Measurements from ENCODE around the gene SKOR1. TPM values are rescaled to one million over a fixed set of nuclear protein-coding genes. Genes with fewer than 3 reads are reported as not detected.

Gene SKOR1
- total RNA-seq, 1 experiment from 2014 or later: 0.81 TPM

DNA sequence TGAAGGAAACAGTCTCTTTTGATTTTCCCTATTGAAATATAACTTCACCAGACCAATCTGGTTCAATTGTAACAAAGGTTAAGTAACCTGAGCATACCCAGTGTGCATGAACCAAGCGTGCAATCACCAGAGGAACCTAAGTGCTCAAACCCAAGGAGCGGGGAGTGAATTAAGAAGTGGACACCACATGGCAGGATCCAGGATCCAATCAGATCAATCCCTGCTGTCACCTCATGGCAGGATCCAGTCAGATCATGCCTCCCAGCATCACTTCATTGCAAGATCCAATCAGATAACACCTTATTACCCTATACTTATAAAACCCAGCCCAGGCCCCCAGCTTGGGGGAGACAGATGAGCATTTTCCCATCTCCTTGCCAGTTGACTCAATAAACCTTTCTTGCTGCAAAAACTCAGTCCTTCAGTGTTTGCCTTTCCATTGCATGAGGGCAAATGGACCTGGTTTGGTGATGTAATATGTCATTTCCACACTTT is 53.5 kb downstream of the SKOR1 start (continued):
- TF ChIP-seq, protein P1, sequence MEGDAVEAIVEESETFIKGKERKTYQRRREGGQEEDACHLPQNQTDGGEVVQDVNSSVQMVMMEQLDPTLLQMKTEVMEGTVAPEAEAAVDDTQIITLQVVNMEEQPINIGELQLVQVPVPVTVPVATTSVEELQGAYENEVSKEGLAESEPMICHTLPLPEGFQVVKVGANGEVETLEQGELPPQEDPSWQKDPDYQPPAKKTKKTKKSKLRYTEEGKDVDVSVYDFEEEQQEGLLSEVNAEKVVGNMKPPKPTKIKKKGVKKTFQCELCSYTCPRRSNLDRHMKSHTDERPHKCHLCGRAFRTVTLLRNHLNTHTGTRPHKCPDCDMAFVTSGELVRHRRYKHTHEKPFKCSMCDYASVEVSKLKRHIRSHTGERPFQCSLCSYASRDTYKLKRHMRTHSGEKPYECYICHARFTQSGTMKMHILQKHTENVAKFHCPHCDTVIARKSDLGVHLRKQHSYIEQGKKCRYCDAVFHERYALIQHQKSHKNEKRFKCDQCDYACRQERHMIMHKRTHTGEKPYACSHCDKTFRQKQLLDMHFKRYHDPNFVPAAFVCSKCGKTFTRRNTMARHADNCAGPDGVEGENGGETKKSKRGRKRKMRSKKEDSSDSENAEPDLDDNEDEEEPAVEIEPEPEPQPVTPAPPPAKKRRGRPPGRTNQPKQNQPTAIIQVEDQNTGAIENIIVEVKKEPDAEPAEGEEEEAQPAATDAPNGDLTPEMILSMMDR (IDR thresholded peaks at IDR 0.05 in 2 of 3, conservative IDR thresholded peaks at IDR 0.05 in 1 of 3; ENCODE audit: borderline replicate concordance in 1 of 3, insufficient read depth in 1 of 3, low read depth in 2 of 3, low read length in 2 of 3): no peak
- TF ChIP-seq EZH2phosphoT487 (IDR thresholded peaks at IDR 0.05; ENCODE audit: borderline replicate concordance) (no peak), FOSL1 (IDR thresholded peaks at IDR 0.05; ENCODE audit: low read depth) (no peak), POLR2A (IDR thresholded peaks at IDR 0.05; ENCODE audit: borderline replicate concordance, extremely low read depth, insufficient read depth, insufficient read length) (no peak), SIN3A (IDR thresholded peaks at IDR 0.05; ENCODE audit: low read depth) (no peak), ZNF274 (IDR thresholded peaks at IDR 0.05; ENCODE audit: low read depth, low read length) (no peak), RAD21 (IDR thresholded peaks at IDR 0.05; ENCODE audit: low read depth) (no peak), CEBPB (IDR thresholded peaks at IDR 0.05; ENCODE audit: low read depth) (no peak)

DNA sequence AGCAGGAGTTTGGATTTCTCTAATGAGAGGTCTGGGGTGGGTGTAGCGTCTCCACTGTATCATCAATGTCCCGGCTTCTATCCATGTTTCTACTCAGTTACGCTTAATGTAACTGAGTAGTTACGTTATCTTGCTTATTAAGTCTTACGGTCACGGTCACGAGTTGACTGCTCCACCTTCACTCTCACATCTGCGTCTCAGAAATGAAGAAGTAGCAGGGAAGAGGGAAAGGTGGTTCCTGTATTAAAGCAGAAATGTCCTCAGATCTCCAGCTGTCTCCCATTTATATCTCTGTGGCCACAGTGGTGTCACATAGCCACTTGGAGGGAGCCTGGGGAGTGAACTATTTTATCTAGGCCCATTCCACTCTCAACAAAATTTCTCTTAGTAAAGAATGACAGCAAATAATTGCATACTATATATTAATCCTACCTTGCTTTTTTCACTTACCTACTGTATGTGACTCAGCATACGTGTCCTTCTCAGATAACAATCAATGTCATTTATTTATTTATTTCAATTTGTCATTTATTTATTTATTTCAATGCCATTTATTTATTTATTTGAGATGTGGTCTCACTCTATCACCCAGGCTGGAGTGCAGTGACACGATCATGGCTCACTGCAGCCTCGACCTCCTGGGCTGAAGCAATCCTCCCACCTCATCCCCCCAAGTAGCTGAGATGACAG is 54.3 kb downstream of the SKOR1 start:
- Histone ChIP-seq H3K4me3 (replicated peaks in 1 of 2; ENCODE audit: low read depth in 1 of 2, low read length in 2 of 2) (no peak overlapping the region), H3K4me1 (ENCODE audit: control insufficient read depth in 1 of 2, insufficient read depth in 2 of 2, low read length in 2 of 2) (peaks cover 6% of the 10 kb centered on the region in 2 experiments), H3K27me3 (ENCODE audit: insufficient read depth, low read length) (no peaks in the 10 kb centered on the region), H3K9me2 (ENCODE audit: insufficient read depth) (no peaks in the 10 kb centered on the region), H2AFZ (ENCODE audit: low read depth, low read length, poor library complexity, severe bottlenecking) (no peak overlapping the region), H3K79me2 (ENCODE audit: insufficient read depth, low read length) (no peaks in the 10 kb centered on the region), H3K9me3 (ENCODE audit: control insufficient read depth in 1 of 2, insufficient read depth in 1 of 2, low read depth in 1 of 2, low read length in 2 of 2) (no peaks in the 10 kb centered on the region), H4K20me1 (ENCODE audit: insufficient read depth) (no peaks in the 10 kb centered on the region), H3K4me2 (ENCODE audit: low read length) (no peak overlapping the region), H3K27ac (ENCODE audit: low read depth, low read length) (no peak overlapping the region), H3K36me3 (ENCODE audit: control insufficient read depth in 1 of 2, insufficient read depth in 2 of 2, low read length in 2 of 2) (no peaks in the 10 kb centered on the region), H3K9ac (ENCODE audit: low read length) (no peak overlapping the region)
- no peak for TF ChIP-seq ZFX (IDR thresholded peaks at IDR 0.05)
- TF ChIP-seq, protein P2, sequence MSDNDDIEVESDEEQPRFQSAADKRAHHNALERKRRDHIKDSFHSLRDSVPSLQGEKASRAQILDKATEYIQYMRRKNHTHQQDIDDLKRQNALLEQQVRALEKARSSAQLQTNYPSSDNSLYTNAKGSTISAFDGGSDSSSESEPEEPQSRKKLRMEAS (IDR thresholded peaks at IDR 0.05): no peak
- no peak for TF ChIP-seq CBX3 (IDR thresholded peaks at IDR 0.05; ENCODE audit: low read depth)
- no peak for TF ChIP-seq EZH2 (IDR thresholded peaks at IDR 0.05)
- TF ChIP-seq POLR2AphosphoS5 (IDR thresholded peaks at IDR 0.05; ENCODE audit: low read depth, low read length): no peak
- no peak for TF ChIP-seq CEBPB (IDR thresholded peaks at IDR 0.05; ENCODE audit: low read depth)
- no peak for TF ChIP-seq YY1 (IDR thresholded peaks at IDR 0.05; ENCODE audit: extremely low read depth, insufficient replicate concordance, low read depth, low read length)
- TF ChIP-seq FOSL1 (IDR thresholded peaks at IDR 0.05; ENCODE audit: low read depth): no peak
- no peak for TF ChIP-seq JUND (IDR thresholded peaks at IDR 0.05)
- TF ChIP-seq RAD21 (IDR thresholded peaks at IDR 0.05; ENCODE audit: low read depth): no peak
- no peak for TF ChIP-seq SP1 (IDR thresholded peaks at IDR 0.05; ENCODE audit: low read depth)
- BruUV-seq (replicated peaks): no TSS peak
- intact Hi-C loops (cut with micrococcal nuclease): no loop called here
- ATAC-seq (no peak), DNase-seq (ENCODE audit: low read depth, low spot score) (no peak)
- ChIA-PET RAD21 (ENCODE audit: low non-redundant PET in 1 of 2, low total read pairs in 2 of 2, uncharacterized antibody in 2 of 2, unreplicated experiment in 2 of 2) (no interaction called here), POLR2A (no interaction called here), CTCF (no interaction called here)

Measured in HCT116 (cell line).